GM18873 (cell line): ENCODE measurements around the gene SLC1A3.
A peak's percentile ranks its signal among the peaks of the same experiment; 100 is the strongest.
"Not testable (repeated sequence)": the region's sequence is repeated elsewhere in the genome, so short reads cannot be mapped to it uniquely, and the experiment has no call there.

Source experiments
- ATAC-seq: cut with Tn5 transposase; IDR thresholded peaks from one replicate; pipeline ENCODE4 v1.9.1; 2021; ENCODE audit warnings: mild to moderate bottlenecking, moderate library complexity, moderate number of reproducible peaks; ENCODE audit not compliant: unreplicated experiment, low FRiP score

The SLC1A3 gene

DNA sequence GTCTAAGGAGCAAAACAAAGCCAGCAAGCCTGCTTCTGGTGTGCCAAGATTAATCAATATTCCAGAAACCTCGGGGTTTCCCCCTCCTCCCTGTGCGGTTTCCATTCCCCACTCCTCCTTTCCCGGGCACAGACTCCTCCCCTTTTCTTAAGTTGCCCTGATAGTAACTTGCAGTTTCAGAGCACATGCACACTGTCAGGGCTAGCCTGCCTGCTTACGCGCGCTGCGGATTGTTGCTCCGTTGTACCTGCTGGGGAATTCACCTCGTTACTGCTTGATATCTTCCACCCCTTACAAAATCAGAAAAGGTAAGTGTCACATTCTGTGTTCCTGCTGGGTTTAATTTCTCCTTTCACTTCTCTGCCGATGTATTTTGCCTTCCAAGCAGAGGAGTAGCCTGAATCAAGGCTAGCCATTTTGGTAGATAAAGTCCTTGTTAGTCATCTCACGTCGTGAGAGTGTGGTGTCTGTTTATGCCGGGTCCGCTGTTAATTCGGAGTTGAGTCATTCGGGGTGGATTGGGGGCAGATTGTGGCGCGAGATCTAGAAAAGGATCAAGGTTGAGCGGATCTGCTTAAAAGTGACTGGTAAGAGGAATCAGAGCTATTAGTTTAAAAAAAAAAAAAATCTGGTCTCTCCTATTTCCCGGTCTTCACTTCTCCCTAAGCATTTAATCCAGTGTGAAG, at the start of gene SLC1A3:
Gene SLC1A3 (plus strand): TSS at position 179 of the 686 bp plus-strand sequence. CDS start 1,818 bp downstream, outside the sequence.
- peak; percentile 89 for ATAC-seq

DNA sequence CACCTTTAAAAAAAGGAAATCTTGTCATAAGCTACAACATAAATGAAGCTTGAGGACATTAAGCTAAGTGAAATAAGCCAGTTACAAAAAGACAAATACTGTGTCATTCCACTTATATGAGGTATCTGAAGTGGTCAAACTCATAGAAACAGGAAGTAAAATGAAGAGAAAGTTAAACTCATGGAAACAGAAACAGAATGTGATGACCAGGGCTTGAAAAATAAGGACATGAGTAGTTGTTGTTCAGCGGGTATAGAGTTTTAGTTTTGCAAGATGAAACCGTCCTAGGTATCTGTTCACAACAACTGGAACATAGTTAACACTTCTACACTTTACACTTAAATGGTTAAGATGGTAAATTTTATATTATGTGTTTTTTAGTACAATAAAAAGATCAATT, 47.8 kb upstream of the SLC1A3 start:
- no peak for ATAC-seq

DNA sequence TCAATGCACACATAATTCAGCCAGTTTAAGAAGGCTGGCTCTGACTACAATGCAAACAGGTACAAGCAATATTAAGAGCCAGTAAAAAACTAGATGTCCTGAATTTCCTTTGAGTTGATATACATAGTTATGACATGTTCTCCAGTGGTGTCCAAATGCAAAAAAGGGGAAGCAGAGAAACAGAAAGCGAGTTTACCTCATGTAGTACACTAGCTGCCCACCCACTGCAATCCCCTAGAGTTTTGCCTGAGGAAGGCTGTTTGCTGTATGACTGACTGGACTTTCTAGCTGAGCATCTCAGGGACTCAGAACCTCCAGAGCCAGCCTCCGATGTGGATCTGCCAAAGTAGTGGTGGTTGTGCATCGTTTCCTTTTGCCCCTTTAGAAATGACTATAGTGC, 44.8 kb upstream of the SLC1A3 start:
- ATAC-seq = no peak

DNA sequence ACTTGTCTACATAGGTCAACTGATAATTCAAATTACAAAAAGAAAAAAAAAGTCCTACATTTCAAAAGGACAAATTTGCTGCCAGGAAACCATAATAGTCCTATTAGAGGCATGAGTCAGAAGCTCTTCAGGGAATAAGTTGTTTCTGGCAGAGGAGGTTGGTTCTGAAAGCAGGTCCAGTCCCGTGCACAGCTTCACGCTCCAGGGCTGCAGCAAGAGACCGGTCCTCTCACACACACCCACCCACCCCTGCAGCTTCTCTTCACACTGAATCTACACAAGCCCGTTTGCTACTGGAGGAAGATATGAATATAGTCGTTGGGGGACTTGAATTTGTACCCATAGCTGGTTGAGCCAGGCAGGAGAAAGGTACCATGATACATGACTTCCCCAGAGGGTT, 36.9 kb upstream of the SLC1A3 start:
- ATAC-seq = no peak

DNA sequence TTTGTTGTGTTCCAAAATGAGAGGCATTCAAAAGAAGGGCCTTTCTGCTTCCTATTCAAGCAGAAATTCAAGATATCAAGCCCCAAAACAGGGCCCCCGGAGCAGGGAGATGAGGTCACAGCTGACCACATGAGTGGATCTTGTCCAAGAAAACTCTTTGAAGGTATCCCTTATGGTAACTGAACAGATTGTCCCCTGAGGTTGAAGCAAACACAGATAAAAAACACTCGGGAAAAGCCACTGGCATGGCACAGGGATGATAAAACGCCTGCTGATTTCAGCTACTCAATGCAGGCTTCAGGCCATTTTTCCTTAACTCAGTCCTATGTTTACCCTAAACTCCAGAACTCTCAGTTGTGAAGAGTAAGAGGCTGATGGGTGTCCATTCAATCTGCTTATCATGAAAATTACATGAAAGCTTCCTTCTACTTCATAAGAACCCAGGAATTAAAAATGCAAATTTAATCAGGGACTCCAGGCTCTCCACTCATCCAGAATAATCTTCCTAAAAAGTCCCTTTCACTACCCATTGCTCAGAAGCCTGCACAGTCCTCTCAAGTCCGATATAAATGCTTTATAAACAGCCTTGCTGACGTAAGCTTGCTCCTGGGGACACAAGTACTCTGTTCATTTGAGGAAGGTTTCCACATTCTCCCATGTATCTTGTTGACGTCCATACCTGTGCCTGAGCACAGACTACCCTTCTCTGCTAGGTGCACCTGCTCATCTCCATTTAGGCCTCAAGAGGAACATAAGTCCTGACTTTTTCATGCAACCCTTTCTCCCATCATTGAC, 35.9 kb upstream of the SLC1A3 start:
- ATAC-seq = no peak

DNA sequence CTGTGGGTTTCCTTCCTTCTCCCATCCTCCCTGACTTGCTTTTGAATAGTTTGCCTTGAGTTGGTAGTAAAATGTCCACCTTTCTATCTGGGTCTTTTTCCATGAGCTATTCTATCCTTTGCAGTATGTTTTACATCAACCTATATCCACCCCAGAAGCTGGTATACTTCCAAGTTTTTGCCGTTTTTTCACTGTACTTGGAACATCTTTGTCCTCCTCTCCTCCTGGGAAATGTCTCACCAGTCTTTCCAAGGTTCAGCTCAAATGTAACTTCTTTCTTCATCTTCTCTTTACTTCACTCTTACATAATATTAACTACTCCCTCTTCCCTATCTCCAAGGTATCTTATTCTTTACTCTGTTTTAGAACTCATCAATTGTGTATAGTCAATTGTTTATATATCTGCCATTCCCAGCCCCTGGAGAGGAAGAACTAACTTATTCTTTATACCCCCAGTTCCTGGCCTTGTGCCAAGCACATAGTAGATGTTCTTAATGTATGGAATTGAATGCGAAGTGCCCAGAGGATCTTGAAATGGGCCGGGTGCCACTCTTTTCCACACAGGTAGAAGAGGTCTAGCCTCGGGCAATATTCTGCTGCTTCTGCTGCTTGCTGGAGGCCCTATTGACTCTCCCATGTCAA, 34.9 kb upstream of the SLC1A3 start:
- ATAC-seq = no peak

DNA sequence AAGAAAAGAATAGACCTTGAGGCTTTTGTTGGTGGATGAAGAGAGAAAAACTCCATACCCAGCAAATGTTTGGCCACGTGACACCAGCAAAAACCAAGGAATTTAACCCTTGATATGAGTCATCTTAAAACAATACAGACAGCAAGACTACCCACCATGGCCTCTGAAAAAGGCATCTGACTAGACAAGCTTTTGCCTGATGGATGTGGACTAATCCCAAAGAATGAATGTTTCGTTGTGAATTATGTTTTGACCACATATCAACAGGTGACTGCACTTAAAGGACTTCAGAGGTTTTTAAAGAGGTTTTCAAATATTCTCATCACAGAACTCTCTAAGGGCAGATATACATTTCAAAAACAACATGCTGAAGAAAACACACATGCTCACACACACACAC, 33.0 kb upstream of the SLC1A3 start:
- ATAC-seq = no peak

DNA sequence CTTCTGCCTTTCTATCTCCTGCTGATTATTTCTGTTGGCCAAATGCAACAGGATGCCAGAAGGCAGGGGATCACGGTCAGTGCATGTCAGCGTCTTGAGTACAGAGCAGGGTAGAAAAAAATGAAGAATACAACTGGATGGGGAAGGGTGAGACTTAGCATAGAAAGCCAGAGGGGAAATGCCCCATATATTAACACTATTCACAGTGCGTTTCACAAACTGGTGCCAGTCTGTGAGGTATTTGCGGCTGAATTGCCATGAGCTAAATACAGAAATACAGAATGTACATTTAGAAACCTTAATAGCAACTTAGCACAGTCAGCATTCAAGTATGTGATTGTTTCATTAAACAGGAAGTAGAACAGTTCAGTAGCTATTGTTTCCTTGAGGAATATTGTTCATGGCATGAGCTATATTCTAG, 31.0 kb upstream of the SLC1A3 start:
- no peak for ATAC-seq

DNA sequence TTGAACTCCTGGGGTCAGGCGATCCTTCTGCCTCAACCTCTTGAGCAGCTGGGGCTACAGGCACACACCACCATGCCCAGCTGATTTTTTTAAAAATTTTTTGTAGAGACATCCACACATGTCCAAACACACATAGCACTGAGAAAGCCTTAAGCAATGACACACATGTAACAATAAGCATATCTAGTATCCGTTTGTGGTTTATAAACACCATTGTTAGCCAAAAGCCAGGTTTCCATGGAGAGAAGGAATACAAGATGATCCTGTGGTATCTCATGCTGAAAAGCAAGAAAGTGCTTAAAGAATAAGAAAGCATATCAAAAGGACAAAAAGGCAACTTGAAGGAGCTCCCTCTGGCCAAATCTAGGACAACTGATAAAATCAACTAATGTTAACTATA, 29.7 kb upstream of the SLC1A3 start:
- ATAC-seq = no peak

DNA sequence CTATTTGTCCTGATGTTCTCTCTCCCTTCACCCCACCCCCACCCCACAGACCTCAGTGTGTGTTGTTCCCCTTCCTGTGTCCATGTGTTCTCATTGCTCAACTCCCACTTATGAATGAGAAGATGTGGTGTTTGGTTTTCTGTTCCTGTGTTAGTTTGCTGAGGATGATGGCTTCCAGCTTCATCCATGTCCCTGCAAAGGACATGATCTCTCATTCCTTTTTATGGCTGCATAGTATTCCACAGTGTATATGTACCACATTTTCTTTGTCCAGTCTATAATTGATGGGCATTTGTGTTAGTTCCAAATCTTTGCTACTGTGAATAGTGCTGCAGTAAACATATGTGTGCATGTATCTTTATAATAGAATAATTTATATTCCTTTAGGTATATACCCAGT, 26.5 kb upstream of the SLC1A3 start:
- not testable (repeated sequence) for ATAC-seq

DNA sequence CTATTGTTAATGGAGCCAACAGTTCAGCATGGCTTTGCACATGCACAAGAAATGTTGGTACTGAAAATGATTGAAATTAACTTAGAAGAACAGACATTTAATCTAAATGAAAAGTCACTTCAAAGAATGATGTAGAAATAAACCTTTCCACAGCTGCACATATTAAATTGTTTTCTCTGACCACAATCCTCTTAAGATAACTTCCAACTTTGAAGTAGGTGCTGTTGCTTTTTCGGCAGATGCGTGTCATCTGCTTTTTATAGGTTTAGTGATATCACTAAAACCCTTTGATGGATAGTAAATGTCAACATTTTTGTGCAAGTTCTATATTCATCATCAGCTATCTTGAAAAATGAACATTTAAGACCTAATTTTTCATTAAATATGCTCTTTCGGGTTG, 25.3 kb upstream of the SLC1A3 start:
- ATAC-seq = no peak

DNA sequence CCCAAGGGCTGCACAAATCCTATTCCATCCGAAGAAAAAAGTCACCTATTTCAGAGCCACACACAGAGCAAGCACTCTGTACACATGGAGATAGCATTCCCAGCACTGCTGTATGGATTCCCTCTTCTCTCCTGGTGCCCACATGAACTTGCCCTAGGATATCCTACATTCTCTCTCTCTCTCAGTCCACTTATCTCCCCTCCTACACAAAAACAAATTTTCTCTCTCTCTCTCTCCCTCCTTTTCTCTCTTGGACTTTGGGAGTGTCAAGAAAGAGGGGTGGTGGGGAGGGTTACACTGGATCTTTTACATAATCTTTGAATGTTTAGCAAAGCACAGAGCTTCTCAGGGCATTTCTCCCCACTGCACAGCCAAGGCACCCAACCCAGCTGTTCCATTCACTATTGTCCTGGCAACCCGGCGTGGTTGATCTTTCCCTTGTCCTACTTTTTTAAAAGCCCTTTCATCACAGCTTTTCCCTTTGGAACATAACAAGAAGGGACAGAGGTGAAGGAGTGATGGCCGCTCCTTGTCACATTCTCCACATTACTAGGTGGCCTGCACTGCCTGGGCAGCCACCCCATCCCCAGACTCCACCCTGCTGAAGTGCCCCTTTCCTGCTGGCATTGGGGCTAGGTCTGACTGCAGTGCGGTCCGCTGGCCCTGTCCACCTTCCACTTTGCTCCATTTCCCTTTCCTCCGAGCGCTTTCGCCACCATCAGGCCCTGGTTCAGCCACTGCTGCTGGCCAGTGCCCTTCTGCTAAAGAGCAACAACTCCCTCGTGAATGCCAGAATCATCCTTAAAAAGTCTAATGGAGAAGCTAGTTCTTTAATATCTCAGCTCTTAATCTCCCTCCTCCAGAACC, 22.2 kb upstream of the SLC1A3 start:
- ATAC-seq = no peak

DNA sequence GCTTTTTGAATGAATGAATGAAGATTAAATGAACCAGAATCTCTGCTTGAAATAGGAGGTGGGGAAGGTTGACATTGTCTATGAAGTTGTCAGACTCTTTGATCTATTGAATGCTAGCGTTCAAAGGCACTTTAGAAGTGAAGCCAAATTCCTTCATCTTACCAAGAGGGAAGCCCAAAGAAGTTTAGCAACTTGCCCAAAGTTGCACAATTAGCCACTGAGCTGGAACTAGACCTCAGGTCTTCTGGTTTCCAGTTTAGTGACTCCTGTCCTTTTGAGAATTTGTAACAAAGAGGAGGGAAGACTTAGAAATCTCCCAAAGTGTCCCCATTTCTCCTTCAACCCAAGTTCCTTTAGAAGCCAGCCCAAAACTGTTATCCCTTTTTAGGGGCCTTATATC, 20.7 kb upstream of the SLC1A3 start:
- no peak for ATAC-seq

DNA sequence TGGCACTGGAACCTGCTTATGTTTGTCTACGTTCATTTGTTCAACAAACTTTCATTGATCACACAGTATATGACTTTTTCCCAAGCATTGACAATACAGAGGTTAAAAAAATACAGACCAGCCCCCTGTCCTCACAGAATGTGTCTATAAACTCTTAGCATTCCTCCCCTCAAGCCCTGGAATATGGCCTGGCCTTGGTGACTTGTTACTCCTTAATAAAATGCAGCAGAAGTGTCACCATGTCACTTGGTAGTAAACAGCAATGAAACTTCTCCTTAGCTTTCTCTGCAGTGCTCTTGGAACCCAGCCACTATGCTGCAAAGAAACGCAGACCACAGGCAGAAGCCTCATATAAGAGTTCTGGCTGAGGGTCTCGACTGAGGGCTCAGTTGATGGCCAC, 19.1 kb upstream of the SLC1A3 start:
- ATAC-seq = no peak

DNA sequence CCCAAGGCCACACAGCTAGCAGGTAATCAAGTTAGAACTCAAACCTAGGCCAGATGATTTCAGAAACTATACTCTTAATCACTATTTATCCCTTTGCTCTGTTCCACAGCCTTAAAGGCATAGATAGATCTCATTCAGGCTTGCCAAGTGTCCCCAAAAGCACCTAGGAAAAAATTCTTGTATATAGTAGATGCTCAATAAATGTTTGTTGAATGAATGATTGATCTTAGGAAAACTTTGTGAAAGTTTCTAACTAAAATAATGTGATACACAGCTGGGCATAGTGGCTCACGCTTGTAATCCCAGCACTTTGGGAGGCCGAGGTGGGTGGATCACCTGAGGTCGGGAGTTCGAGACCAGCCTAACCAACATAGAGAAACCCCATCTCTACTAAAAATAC, 16.7 kb upstream of the SLC1A3 start:
- not testable (repeated sequence) for ATAC-seq

DNA sequence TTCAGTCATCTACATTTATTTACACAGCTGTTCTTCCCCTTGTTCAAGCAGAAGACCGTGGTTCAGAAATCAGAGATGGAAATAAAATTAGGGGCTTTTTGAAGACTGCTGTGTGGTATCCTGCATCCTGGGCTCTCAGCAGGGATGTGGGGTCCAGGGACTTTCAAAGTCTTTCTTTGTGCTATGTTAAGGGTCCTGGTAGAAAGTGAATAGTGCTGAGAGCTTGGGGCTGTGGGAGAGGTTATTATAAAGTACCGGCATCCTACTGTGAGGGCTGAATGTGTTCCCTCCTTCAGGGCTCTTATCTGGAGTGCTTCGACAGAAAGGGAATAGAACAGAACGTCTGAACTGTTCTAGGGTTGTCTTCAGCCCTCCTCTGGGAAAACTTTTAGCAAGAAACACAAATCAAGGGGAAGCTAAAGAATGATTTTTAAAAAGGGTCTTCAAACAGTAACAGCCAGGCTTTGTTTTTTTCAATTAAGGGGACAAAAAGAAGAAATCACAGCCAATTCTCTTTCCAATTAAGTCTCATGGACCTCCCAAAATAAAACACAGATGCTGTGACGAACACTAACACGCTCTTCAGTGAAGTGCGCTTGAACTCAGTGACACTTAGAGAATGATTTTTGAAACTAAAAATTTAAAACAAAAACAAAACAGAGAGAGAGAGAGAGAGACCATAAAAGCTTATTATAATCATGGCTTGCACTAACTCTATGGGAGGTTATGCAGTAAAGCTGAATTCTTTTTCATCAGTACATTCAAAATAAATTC, 15.7 kb upstream of the SLC1A3 start:
- no peak for ATAC-seq

DNA sequence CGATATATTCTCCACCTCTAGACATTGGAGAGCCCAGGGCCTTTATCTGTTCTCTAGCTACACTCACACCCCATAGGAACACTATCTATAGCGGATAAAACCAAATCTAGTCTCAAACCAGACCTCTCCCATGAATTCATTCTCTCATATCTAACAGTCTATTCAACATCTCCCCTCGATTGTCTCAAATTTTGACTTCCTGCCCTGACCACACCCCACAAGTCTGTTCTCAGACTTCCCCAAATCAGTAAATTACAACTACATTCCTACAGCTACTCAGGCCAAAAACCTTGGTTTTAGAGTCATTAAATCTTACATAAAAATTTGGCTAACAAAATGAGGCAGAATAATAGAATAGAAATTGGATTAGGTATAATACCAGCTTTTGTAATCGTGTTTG, 12.5 kb upstream of the SLC1A3 start:
- ATAC-seq = no peak

DNA sequence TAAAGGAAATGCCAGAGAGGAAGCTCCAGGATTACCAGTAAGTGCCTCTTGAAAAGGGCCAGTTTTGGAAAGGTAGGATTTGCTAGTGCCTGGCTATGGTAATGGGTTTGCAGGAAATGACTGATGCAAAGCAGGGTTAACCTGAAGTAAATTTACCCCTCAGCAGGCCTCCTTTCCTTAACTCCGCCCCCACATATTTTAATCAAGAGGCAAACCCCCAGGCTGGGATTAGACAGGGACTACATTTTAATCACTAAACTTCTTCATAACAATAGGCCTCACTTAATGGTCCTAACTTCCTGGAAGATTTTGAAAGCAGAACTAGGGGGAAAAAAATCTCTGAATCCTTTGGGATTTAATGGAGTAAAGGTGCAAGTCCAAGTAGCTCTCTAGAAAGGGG, 10.2 kb upstream of the SLC1A3 start:
- ATAC-seq = no peak

DNA sequence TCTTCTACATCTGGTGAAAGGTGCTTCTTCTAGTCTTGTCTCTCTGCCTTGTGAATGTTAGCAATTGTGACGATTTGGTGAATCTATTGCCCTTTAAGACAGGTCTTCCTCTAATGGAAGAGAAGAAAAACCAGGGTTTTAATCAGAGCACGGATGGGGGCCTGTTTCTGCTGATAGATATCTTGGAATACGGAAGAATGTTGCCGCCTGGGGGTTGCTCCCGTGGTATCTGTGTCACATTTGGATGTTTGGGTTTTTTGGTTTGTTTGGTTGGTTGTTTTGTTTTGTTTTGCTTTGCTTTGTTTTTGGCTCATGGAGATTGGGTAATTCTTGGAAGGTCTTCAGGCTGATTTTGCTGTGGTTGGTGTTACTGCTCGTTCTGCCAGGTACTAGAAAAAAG, 9.7 kb upstream of the SLC1A3 start:
- no peak for ATAC-seq

DNA sequence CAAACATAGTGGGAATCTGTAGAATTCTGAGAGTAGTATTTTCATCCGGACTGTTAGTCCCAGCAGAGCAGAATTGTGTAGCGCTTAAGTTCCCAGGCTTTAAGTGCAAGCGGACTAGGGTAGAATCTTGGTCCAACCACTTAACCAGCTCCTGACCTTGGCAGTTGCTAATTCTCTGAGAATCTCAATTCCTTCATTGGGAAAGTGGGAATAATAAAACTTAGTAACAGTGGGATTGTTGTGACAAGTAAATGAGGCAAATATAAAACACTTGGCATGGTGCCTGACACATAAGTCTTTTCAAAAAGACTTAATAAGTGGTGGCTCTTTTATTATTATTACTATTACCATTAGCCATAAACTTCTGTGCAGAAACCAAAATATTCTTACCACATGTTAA, 8.4 kb upstream of the SLC1A3 start:
- ATAC-seq = no peak
